NCI-H2227 (cell line): ENCODE results near the gene MMAB.

Source experiments
- DNase-seq: peaks from one replicate; lab custom pipeline; 2025; ENCODE audit not compliant: unreplicated experiment; lab: John Stamatoyannopoulos, UW

Gene MMAB

GRCh38 chr12:109586385-109587296 is 13.3 kb upstream of the MMAB start:
- no peak for DNase-seq

- DNase-seq, result no peak
Measured at GRCh38 chr12:109583733-109584132, 10.4 kb upstream of the MMAB start.

GRCh38 chr12:109582636-109583035 is 9.3 kb upstream of the MMAB start:
- no peak for DNase-seq

GRCh38 chr12:109581856-109582255 is 8.6 kb upstream of the MMAB start:
- DNase-seq, result no peak

- DNase-seq, result no peak
Measured at GRCh38 chr12:109581334-109581691, 8.0 kb upstream of the MMAB start.

- no peak for DNase-seq
Measured at GRCh38 chr12:109580684-109581333, 7.5 kb upstream of the MMAB start.

- no peak for DNase-seq
Measured at GRCh38 chr12:109580272-109580671, 7.0 kb upstream of the MMAB start.

- DNase-seq, result no peak
Measured at GRCh38 chr12:109579639-109580038, 6.3 kb upstream of the MMAB start.

GRCh38 chr12:109578330-109578927 is 5.1 kb upstream of the MMAB start:
- DNase-seq, result no peak

GRCh38 chr12:109577311-109577710 is 4.0 kb upstream of the MMAB start:
- DNase-seq, result no peak

- no peak for DNase-seq
Measured at GRCh38 chr12:109575683-109576082, 2.4 kb upstream of the MMAB start.

- no peak for DNase-seq
Measured at GRCh38 chr12:109573914-109574244, 575 bp upstream of the MMAB start.

GRCh38 chr12:109572506-109572845 is 828 bp downstream of the MMAB start:
- no peak for DNase-seq

GRCh38 chr12:109571773-109572505 is 1.4 kb downstream of the MMAB start:
- DNase-seq, result no peak

GRCh38 chr12:109568486-109568885 is 4.8 kb downstream of the MMAB start:
- no peak for DNase-seq

- no peak for DNase-seq
Measured at GRCh38 chr12:109567967-109568366, 5.3 kb downstream of the MMAB start.

- DNase-seq, result no peak
Measured at GRCh38 chr12:109567296-109567695, 6.0 kb downstream of the MMAB start.

GRCh38 chr12:109566424-109566823 is 6.9 kb downstream of the MMAB start:
- no peak for DNase-seq

- no peak for DNase-seq
Measured at GRCh38 chr12:109563291-109564284, 9.7 kb downstream of the MMAB start.

GRCh38 chr12:109562871-109563270 is 10.4 kb downstream of the MMAB start:
- DNase-seq, result no peak

GRCh38 chr12:109561711-109562030 is 11.6 kb downstream of the MMAB start:
- DNase-seq, result no peak
